Liver (tissue), 3 donors: ENCODE results near the gene VSIR.

Experiments used
- ATF3 ChIP-seq: IDR thresholded peaks from 2 replicates; pipeline ENCODE4 v1.6.1; 2016; ENCODE audit warnings: antibody characterized with exemption
- EGR1 ChIP-seq, 2 donors: IDR thresholded peaks; 2 replicates each; pipeline ENCODE4 v1.6.1; 2016 to 2018; ENCODE audit warnings: antibody characterized with exemption in 2 of 2, low read depth in 2 of 2
- GABPA ChIP-seq, 2 donors: IDR thresholded peaks in 1 of 2; conservative IDR thresholded peaks in 1 of 2; 2 replicates each; pipeline ENCODE4 v1.6.1; 2016; ENCODE audit warnings: antibody characterized with exemption in 2 of 2, mild to moderate bottlenecking in 1 of 2, moderate library complexity in 1 of 2
- HNF4G ChIP-seq: IDR thresholded peaks from 2 replicates; pipeline ENCODE4 v1.6.1; 2016; ENCODE audit warnings: antibody characterized with exemption
- JUND ChIP-seq, 2 donors: IDR thresholded peaks; 2 replicates each; pipeline ENCODE4 v1.6.1; 2016; ENCODE audit warnings: antibody characterized with exemption in 2 of 2
- REST ChIP-seq: IDR thresholded peaks from 2 replicates; pipeline ENCODE4 v1.6.1; 2016; ENCODE audit warnings: antibody characterized with exemption, mild to moderate bottlenecking
- SP1 ChIP-seq: IDR thresholded peaks from 2 replicates; pipeline ENCODE4 v1.6.1; 2018; ENCODE audit warnings: antibody characterized with exemption, mild to moderate bottlenecking
- TAF1 ChIP-seq: conservative IDR thresholded peaks from 2 replicates; pipeline ENCODE4 v1.6.1; 2016; ENCODE audit warnings: antibody characterized with exemption, mild to moderate bottlenecking
- YY1 ChIP-seq: IDR thresholded peaks from 2 replicates; pipeline ENCODE4 v1.6.1; 2016; ENCODE audit warnings: antibody characterized with exemption, mild to moderate bottlenecking
- TF ChIP-seq, protein P1 (sequence below): IDR thresholded peaks from 2 replicates; pipeline ENCODE4 v1.6.1; 2016; ENCODE audit warnings: antibody characterized with exemption
- TF ChIP-seq, protein P2 (sequence below): fragments of 150-350 bp; IDR thresholded peaks from 2 replicates; pipeline ENCODE4 v1.5.1; 2017; ENCODE audit warnings: improper control_type of control experiment, low read depth, low read length; ENCODE audit not compliant: missing input control
- TF ChIP-seq, protein P3 (sequence below): IDR thresholded peaks from 2 replicates; pipeline ENCODE4 v1.6.1; 2016; ENCODE audit warnings: antibody characterized with exemption
- donor health status: healthy.
- donor health status: healthy.

- TF ChIP-seq, protein P1, sequence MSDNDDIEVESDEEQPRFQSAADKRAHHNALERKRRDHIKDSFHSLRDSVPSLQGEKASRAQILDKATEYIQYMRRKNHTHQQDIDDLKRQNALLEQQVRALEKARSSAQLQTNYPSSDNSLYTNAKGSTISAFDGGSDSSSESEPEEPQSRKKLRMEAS, result no peak
- TF ChIP-seq, protein P2, sequence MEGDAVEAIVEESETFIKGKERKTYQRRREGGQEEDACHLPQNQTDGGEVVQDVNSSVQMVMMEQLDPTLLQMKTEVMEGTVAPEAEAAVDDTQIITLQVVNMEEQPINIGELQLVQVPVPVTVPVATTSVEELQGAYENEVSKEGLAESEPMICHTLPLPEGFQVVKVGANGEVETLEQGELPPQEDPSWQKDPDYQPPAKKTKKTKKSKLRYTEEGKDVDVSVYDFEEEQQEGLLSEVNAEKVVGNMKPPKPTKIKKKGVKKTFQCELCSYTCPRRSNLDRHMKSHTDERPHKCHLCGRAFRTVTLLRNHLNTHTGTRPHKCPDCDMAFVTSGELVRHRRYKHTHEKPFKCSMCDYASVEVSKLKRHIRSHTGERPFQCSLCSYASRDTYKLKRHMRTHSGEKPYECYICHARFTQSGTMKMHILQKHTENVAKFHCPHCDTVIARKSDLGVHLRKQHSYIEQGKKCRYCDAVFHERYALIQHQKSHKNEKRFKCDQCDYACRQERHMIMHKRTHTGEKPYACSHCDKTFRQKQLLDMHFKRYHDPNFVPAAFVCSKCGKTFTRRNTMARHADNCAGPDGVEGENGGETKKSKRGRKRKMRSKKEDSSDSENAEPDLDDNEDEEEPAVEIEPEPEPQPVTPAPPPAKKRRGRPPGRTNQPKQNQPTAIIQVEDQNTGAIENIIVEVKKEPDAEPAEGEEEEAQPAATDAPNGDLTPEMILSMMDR, result no peak
- TF ChIP-seq JUND (IDR thresholded peaks at IDR 0.05) (no peak), TAF1 (no peak), GABPA (IDR thresholded peaks at IDR 0.05 in 1 of 2, conservative IDR thresholded peaks at IDR 0.05 in 1 of 2) (no peak), YY1 (no peak), SP1 (no peak), REST (no peak), EGR1 (IDR thresholded peaks at IDR 0.05; ENCODE audit: low read depth in 2 of 2) (no peak), HNF4G (no peak), ATF3 (no peak)
- TF ChIP-seq, protein P3, sequence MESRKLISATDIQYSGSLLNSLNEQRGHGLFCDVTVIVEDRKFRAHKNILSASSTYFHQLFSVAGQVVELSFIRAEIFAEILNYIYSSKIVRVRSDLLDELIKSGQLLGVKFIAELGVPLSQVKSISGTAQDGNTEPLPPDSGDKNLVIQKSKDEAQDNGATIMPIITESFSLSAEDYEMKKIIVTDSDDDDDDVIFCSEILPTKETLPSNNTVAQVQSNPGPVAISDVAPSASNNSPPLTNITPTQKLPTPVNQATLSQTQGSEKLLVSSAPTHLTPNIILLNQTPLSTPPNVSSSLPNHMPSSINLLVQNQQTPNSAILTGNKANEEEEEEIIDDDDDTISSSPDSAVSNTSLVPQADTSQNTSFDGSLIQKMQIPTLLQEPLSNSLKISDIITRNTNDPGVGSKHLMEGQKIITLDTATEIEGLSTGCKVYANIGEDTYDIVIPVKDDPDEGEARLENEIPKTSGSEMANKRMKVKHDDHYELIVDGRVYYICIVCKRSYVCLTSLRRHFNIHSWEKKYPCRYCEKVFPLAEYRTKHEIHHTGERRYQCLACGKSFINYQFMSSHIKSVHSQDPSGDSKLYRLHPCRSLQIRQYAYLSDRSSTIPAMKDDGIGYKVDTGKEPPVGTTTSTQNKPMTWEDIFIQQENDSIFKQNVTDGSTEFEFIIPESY, result no peak
These were observed 4.1 kb upstream of the VSIR start for GRCh38 chr10:71777213-71777985.
